HEK293 (cell line): Measurements from ENCODE around the gene OR5K2.

Source experiments
- CTCF ChIA-PET: fragments of 350-600 bp; formaldehyde crosslinking; extraction: SDS; loops from one replicate; lab custom pipeline; 2021; ENCODE audit warnings: antibody characterized with exemption; lab: Yijun Ruan, JAX
- POLR2A ChIA-PET: fragments of 300-600 bp; formaldehyde crosslinking; extraction: SDS; loops from one replicate; lab custom pipeline; 2020; ENCODE audit warnings: antibody characterized with exemption, inconsistent platforms; lab: Yijun Ruan, JAX
- H3K27ac ChIP-seq: fragments of 200-500 bp; sonication (Bioruptor generic); 2 replicates; pipeline ENCODE4 v1.5.1; 2014; ENCODE audit warnings: low read depth, low read length, control low read depth, inconsistent platforms; ENCODE audit errors: extremely low read depth
- H3K36me3 ChIP-seq, 2 experiments: fragments of 200-500 bp in 1 of 2; sonication (Bioruptor generic) in 1 of 2; 1 replicate in 1 of 2; 2 replicates in 1 of 2; pipeline ENCODE4 v1.5.1; 2014 to 2017; ENCODE audit warnings: inconsistent platforms in 2 of 2, low read length in 2 of 2; ENCODE audit not compliant: control insufficient read depth in 2 of 2, insufficient read depth in 1 of 2
- H3K4me1 ChIP-seq: fragments of 200-500 bp; sonication (Bioruptor generic); 2 replicates; pipeline ENCODE4 v1.5.1; 2014; ENCODE audit warnings: mild to moderate bottlenecking, low read length, inconsistent platforms; ENCODE audit not compliant: control insufficient read depth, insufficient read depth
- H3K4me3 ChIP-seq: 2 replicates; pipeline ENCODE4 v1.5.1; 2011; ENCODE audit warnings: low read depth, mild to moderate bottlenecking, control low read depth, low read length, moderate library complexity
- H3K9me3 ChIP-seq: fragments of 200-500 bp; sonication (Bioruptor generic); 2 replicates; pipeline ENCODE4 v1.5.1; 2014; ENCODE audit warnings: low read depth, low read length, inconsistent platforms; ENCODE audit not compliant: control insufficient read depth, insufficient read depth
- GLI2 ChIP-seq: fragments of 450-650 bp; formaldehyde crosslinking; IDR thresholded peaks from 2 replicates; pipeline ENCODE4; 2017; ENCODE audit warnings: missing biosample characterization, missing genetic modification characterization, low read depth, borderline replicate concordance
- REPIN1 ChIP-seq: fragments of 450-650 bp; formaldehyde crosslinking; IDR thresholded peaks from 2 replicates; pipeline ENCODE4 v1.5.1; 2017; ENCODE audit warnings: missing biosample characterization, missing genetic modification characterization, low read depth
- SP3 ChIP-seq: fragments of 450-650 bp; formaldehyde crosslinking; IDR thresholded peaks from 2 replicates; pipeline ENCODE4 v1.5.1; 2016; ENCODE audit warnings: missing biosample characterization, missing genetic modification characterization
- ZFP3 ChIP-seq: fragments of 450-650 bp; formaldehyde crosslinking; IDR thresholded peaks from 2 replicates; pipeline ENCODE4 v1.5.1; 2016; ENCODE audit warnings: low read depth, missing biosample characterization, missing genetic modification characterization
- ZIC2 ChIP-seq: fragments of 450-650 bp; formaldehyde crosslinking; IDR thresholded peaks from 2 replicates; pipeline ENCODE4 v1.5.1; 2016; ENCODE audit warnings: missing biosample characterization, missing genetic modification characterization
- ZNF132 ChIP-seq: fragments of 450-650 bp; formaldehyde crosslinking; IDR thresholded peaks from 2 replicates; pipeline ENCODE4 v1.5.1; 2017; ENCODE audit warnings: missing biosample characterization, missing genetic modification characterization, borderline replicate concordance
- ZNF133 ChIP-seq: fragments of 450-650 bp; formaldehyde crosslinking; IDR thresholded peaks from 2 replicates; pipeline ENCODE4 v1.5.1; 2016; ENCODE audit warnings: missing biosample characterization, missing genetic modification characterization
- ZNF140 ChIP-seq: fragments of 450-650 bp; formaldehyde crosslinking; IDR thresholded peaks from 2 replicates; pipeline ENCODE4 v1.5.1; 2016; ENCODE audit warnings: missing biosample characterization, missing genetic modification characterization
- ZNF155 ChIP-seq: fragments of 450-650 bp; formaldehyde crosslinking; IDR thresholded peaks from 2 replicates; pipeline ENCODE4 v1.5.1; 2016; ENCODE audit warnings: missing biosample characterization, missing genetic modification characterization
- ZNF174 ChIP-seq: fragments of 450-650 bp; formaldehyde crosslinking; IDR thresholded peaks from 2 replicates; pipeline ENCODE4 v1.5.0; 2017; ENCODE audit warnings: missing biosample characterization, mild to moderate bottlenecking, missing genetic modification characterization
- ZNF19 ChIP-seq: fragments of 450-650 bp; formaldehyde crosslinking; IDR thresholded peaks from 2 replicates; pipeline ENCODE4; 2016; ENCODE audit warnings: missing biosample characterization, missing genetic modification characterization, low read depth
- ZNF266 ChIP-seq: fragments of 450-650 bp; formaldehyde crosslinking; IDR thresholded peaks from 2 replicates; pipeline ENCODE4 v1.5.1; 2016; ENCODE audit warnings: missing biosample characterization, missing genetic modification characterization, low read depth
- ZNF292 ChIP-seq: fragments of 450-650 bp; formaldehyde crosslinking; IDR thresholded peaks from 2 replicates; pipeline ENCODE4 v1.5.1; 2016; ENCODE audit warnings: low read depth, missing biosample characterization, missing genetic modification characterization, borderline replicate concordance
- ZNF311 ChIP-seq: fragments of 450-650 bp; formaldehyde crosslinking; IDR thresholded peaks from 2 replicates; pipeline ENCODE4 v1.5.1; 2017; ENCODE audit warnings: missing biosample characterization, missing genetic modification characterization, borderline replicate concordance
- ZNF366 ChIP-seq: fragments of 450-650 bp; formaldehyde crosslinking; conservative IDR thresholded peaks from 2 replicates; pipeline ENCODE4 v1.5.1; 2016; ENCODE audit warnings: missing biosample characterization, missing genetic modification characterization
- ZNF549 ChIP-seq: fragments of 450-650 bp; IDR thresholded peaks from 2 replicates; pipeline ENCODE4 v1.5.1; 2018; ENCODE audit warnings: missing biosample characterization, missing genetic modification characterization, mild to moderate bottlenecking, inconsistent platforms, moderate library complexity
- ZNF561 ChIP-seq: fragments of 450-650 bp; IDR thresholded peaks from 2 replicates; pipeline ENCODE4 v1.5.1; 2018; ENCODE audit warnings: missing biosample characterization, missing genetic modification characterization, borderline replicate concordance
- ZNF621 ChIP-seq: fragments of 450-650 bp; formaldehyde crosslinking; IDR thresholded peaks from 2 replicates; pipeline ENCODE4 v1.5.1; 2017; ENCODE audit warnings: missing biosample characterization, missing genetic modification characterization
- TF ChIP-seq, protein P1 (sequence below): fragments of 450-650 bp; formaldehyde crosslinking; conservative IDR thresholded peaks from 2 replicates; pipeline ENCODE4 v1.5.1; 2016; ENCODE audit warnings: low read depth, missing biosample characterization, missing genetic modification characterization
- TF ChIP-seq, protein P2 (sequence below): fragments of 450-650 bp; IDR thresholded peaks from 2 replicates; pipeline ENCODE4 v1.5.1; 2018; ENCODE audit warnings: missing biosample characterization, mild to moderate bottlenecking, missing genetic modification characterization
- TF ChIP-seq, protein P3 (sequence below): fragments of 450-650 bp; formaldehyde crosslinking; IDR thresholded peaks from 2 replicates; pipeline ENCODE4 v1.5.1; 2016; ENCODE audit warnings: missing biosample characterization, missing genetic modification characterization
- TF ChIP-seq, protein P4 (sequence below): fragments of 450-650 bp; formaldehyde crosslinking; IDR thresholded peaks from 2 replicates; pipeline ENCODE4 v1.5.1; 2017; ENCODE audit warnings: missing biosample characterization, missing genetic modification characterization

OR5K2 gene

DNA sequence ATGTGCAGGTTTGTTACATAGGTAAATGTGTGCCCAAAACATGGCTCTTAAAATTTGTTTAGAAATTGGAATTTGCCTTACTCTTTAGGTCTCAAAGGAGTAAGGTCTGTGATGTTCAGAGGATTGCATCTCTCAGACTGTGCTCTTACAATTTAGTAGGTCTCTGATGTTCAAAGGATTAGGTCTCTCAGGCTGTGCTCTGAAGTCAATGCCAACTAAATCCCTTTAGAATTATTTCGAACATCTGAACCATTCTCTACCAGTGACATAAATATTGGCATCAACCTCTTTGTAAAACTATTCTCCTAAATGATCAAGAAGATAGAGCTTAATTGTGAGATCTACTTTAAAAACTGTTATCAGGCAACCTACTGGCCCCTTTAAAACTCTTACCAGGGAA is 34.6 kb upstream of the OR5K2 start, which contains the start of gene OR5K1 (continued):
- no peak for TF ChIP-seq ZNF266
- TF ChIP-seq, protein P1, sequence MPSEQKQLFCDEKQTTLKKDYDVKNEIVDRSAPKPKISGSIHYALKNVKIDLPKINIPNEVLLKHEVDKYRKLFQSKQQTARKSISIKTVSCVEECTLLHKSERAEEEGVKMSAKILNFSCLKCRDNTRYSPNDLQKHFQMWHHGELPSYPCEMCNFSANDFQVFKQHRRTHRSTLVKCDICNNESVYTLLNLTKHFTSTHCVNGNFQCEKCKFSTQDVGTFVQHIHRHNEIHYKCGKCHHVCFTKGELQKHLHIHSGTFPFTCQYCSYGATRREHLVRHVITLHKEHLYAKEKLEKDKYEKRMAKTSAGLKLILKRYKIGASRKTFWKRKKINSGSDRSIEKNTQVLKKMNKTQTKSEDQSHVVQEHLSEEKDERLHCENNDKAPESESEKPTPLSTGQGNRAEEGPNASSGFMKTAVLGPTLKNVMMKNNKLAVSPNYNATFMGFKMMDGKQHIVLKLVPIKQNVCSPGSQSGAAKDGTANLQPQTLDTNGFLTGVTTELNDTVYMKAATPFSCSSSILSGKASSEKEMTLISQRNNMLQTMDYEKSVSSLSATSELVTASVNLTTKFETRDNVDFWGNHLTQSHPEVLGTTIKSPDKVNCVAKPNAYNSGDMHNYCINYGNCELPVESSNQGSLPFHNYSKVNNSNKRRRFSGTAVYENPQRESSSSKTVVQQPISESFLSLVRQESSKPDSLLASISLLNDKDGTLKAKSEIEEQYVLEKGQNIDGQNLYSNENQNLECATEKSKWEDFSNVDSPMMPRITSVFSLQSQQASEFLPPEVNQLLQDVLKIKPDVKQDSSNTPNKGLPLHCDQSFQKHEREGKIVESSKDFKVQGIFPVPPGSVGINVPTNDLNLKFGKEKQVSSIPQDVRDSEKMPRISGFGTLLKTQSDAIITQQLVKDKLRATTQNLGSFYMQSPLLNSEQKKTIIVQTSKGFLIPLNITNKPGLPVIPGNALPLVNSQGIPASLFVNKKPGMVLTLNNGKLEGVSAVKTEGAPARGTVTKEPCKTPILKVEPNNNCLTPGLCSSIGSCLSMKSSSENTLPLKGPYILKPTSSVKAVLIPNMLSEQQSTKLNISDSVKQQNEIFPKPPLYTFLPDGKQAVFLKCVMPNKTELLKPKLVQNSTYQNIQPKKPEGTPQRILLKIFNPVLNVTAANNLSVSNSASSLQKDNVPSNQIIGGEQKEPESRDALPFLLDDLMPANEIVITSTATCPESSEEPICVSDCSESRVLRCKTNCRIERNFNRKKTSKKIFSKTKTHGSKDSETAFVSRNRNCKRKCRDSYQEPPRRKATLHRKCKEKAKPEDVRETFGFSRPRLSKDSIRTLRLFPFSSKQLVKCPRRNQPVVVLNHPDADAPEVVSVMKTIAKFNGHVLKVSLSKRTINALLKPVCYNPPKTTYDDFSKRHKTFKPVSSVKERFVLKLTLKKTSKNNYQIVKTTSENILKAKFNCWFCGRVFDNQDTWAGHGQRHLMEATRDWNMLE (tag by site-specific recombination) = no peak
- TF ChIP-seq ZNF132 (tag by site-specific recombination) = no peak
- TF ChIP-seq ZNF621 (tag by site-specific recombination) = no peak
- TF ChIP-seq ZNF311 (tag by site-specific recombination) = no peak
- no peak for TF ChIP-seq ZNF366 (tag by site-specific recombination)
- no peak for TF ChIP-seq ZNF174 (tag by site-specific recombination)
- no peak for TF ChIP-seq ZNF133
- no peak for TF ChIP-seq ZIC2 (tag by site-specific recombination)
- no peak for TF ChIP-seq SP3

DNA sequence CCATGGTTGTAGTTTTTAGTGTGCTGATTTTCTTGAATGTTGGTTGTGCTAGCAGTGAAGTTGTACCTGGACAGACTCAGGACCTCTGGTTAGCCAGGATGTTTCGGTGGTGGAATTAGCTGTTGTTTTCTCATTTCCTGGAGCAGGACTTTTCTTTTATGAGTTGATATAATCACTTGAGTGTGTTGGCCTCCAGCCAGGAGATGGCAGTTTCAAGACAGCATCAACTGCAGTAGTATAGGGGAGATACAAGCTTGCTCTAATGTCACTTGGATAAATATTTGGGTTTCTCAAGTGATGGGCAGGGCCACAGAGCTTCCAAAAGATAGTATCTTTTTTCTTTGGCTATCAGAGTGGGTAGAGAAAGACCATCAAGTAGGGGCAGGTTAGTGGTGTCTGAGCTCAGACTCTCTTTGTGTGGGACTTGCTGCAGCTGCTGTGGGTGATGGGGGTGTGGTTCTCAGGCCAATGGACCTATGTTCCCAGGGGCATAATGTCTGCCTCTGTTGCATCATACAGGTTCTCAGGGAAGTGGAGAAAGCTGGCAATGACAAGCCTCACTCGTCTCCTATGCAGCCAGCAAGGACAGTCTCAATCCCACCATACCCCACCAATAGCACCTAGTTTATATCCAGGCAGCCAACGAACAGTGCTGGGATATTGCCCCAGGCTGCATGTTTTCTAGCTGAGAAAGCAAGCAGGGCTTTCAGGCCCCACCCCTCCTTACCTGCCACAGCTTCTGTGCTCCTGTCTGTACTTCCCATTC is 14.6 kb upstream of the OR5K2 start:
- POLR2A ChIA-PET = interaction anchor here (1.2 kb wide), 1 partner anchor 40 kb away, joined by 3 read pairs; the partner anchor contains the start of gene CLDND1
- CTCF ChIA-PET = no interaction called here
- Histone ChIP-seq H3K36me3 (no peaks in the 10 kb centered on the region), H3K4me1 (peaks cover 2% of the 10 kb centered on the region; the same call in 1 of the 2 replicates), H3K27ac (no peak overlapping the region), H3K9me3 (no peaks in the 10 kb centered on the region), H3K4me3 (no peak overlapping the region)
- TF ChIP-seq, protein P2, sequence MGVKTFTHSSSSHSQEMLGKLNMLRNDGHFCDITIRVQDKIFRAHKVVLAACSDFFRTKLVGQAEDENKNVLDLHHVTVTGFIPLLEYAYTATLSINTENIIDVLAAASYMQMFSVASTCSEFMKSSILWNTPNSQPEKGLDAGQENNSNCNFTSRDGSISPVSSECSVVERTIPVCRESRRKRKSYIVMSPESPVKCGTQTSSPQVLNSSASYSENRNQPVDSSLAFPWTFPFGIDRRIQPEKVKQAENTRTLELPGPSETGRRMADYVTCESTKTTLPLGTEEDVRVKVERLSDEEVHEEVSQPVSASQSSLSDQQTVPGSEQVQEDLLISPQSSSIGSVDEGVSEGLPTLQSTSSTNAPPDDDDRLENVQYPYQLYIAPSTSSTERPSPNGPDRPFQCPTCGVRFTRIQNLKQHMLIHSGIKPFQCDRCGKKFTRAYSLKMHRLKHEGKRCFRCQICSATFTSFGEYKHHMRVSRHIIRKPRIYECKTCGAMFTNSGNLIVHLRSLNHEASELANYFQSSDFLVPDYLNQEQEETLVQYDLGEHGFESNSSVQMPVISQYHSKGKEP (tag by site-specific recombination) = no peak
- TF ChIP-seq, protein P3, sequence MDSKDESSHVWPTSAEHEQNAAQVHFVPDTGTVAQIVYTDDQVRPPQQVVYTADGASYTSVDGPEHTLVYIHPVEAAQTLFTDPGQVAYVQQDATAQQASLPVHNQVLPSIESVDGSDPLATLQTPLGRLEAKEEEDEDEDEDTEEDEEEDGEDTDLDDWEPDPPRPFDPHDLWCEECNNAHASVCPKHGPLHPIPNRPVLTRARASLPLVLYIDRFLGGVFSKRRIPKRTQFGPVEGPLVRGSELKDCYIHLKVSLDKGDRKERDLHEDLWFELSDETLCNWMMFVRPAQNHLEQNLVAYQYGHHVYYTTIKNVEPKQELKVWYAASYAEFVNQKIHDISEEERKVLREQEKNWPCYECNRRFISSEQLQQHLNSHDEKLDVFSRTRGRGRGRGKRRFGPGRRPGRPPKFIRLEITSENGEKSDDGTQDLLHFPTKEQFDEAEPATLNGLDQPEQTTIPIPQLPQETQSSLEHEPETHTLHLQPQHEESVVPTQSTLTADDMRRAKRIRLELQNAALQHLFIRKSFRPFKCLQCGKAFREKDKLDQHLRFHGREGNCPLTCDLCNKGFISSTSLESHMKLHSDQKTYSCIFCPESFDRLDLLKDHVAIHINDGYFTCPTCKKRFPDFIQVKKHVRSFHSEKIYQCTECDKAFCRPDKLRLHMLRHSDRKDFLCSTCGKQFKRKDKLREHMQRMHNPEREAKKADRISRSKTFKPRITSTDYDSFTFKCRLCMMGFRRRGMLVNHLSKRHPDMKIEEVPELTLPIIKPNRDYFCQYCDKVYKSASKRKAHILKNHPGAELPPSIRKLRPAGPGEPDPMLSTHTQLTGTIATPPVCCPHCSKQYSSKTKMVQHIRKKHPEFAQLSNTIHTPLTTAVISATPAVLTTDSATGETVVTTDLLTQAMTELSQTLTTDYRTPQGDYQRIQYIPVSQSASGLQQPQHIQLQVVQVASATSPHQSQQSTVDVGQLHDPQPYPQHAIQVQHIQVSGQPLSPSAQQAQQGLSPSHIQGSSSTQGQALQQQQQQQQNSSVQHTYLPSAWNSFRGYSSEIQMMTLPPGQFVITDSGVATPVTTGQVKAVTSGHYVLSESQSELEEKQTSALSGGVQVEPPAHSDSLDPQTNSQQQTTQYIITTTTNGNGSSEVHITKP (tag by site-specific recombination) = peak; percentile 94
- TF ChIP-seq GLI2 = no peak
- TF ChIP-seq REPIN1 = no peak
- TF ChIP-seq ZNF155 (tag by site-specific recombination) = no peak
- TF ChIP-seq, protein P4, sequence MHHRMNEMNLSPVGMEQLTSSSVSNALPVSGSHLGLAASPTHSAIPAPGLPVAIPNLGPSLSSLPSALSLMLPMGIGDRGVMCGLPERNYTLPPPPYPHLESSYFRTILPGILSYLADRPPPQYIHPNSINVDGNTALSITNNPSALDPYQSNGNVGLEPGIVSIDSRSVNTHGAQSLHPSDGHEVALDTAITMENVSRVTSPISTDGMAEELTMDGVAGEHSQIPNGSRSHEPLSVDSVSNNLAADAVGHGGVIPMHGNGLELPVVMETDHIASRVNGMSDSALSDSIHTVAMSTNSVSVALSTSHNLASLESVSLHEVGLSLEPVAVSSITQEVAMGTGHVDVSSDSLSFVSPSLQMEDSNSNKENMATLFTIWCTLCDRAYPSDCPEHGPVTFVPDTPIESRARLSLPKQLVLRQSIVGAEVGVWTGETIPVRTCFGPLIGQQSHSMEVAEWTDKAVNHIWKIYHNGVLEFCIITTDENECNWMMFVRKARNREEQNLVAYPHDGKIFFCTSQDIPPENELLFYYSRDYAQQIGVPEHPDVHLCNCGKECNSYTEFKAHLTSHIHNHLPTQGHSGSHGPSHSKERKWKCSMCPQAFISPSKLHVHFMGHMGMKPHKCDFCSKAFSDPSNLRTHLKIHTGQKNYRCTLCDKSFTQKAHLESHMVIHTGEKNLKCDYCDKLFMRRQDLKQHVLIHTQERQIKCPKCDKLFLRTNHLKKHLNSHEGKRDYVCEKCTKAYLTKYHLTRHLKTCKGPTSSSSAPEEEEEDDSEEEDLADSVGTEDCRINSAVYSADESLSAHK (tag by site-specific recombination) = peak; percentile 95
- no peak for TF ChIP-seq ZNF19
- no peak for TF ChIP-seq ZFP3 (tag by site-specific recombination)
- TF ChIP-seq ZNF292 (tag by site-specific recombination) = no peak
- no peak for TF ChIP-seq ZNF140 (tag by site-specific recombination)
- TF ChIP-seq ZNF549 (tag by site-specific recombination) = no peak
- no peak for TF ChIP-seq ZNF561
